OCI-LY1 (cell line): ENCODE measurements around the gene CTNNA3.

Source experiments
- CTCF ChIP-seq: fragments of 200-600 bp; sonication (generic), shearing (Covaris generic); IDR thresholded peaks from 2 replicates; pipeline ENCODE4 v1.5.1; 2017; ENCODE audit warnings: mild to moderate bottlenecking, antibody characterized with exemption, low read length, moderate library complexity, mixed read lengths
- EZH2 ChIP-seq: fragments of 200-600 bp; sonication (generic), shearing (Covaris generic); IDR thresholded peaks from 2 replicates; pipeline ENCODE4 v1.8.0; 2017; ENCODE audit warnings: borderline replicate concordance, mixed run types, mild to moderate bottlenecking, antibody characterized with exemption, low read length, moderate library complexity, mixed read lengths

GRCh38 chr10:66006411-66006810, 1689.6 kb downstream of the CTNNA3 start:
- TF ChIP-seq EZH2 (no peak), CTCF (no peak)
